Fibroblast of skin of abdomen (primary cell): ENCODE measurements around the gene CTXN1.
"Not testable (repeated sequence)": the region's sequence is repeated elsewhere in the genome, so short reads cannot be mapped to it uniquely, and the experiment has no call there.

Experiments used
- DNase-seq: peaks from one replicate; pipeline ENCODE4 v3.0.0-alpha.2; 2013

The CTXN1 gene

DNA sequence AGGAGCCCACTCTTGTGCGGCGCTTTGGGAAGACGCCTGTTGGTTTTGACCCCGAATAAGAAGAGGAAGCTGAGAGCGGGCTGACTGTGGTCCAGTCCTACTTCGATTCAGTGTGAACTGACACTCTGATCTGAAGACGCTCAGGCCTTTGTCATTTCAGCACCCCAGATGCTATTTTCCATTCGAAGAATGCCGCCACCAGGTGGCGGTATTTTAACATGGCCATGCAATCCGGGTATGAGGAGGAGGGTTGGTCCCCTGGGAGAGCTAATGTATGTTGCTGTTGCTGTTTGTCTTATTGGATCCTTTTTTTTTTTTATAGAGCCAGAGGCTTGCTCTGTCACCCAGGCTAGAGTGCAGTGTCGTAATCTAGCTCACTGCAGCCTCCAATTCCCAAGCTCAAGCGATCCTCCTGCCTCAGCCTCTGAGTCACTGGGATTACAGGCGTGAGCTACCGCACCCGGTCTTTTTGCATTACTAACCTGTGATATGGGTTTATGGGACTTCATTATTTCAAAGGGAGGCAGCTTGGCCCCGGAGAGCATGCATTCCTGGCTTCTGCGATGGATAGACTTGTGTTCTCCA, 18.3 kb upstream of the CTXN1 start:
- peak; percentile 91 for DNase-seq

DNA sequence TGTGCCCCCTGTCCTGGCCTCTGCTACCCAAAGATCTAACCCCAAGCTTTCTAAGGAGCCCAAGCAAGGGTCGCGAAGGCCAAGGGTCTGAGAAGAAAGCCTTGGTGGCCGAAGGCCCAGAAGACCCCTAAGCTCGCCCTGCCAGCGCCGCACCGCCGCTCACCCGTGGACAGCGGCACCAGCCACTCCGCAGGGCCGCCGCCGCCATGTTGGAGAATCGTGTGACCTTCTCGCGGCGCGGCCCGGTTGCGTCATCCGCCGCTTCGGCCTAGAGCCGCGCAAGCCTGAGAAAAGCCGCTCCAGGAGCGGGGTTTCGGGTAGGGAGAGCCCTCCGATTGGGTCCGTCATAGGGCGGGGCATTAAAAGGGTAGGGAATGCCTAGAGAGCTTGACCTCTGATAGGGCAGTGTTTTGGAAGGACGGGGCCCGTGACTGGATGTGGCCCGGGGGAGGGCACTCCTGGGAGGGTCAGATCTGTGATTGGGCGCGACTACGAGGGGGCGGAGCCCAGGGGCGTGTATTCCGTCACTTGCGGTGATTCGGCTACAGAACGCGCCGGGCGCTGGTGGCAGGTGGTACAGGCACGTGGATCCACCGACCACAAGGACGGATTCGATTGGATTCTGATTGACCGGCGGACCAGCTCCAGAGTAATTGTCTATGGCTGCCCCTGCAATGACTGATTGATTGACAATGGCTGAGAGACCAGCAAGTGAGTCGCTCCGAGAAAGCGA, 17.7 kb upstream of the CTXN1 start, which contains the start of gene TIMM44:
Gene TIMM44 (minus strand): TSS at position 223 of the 733 bp plus-strand sequence. CDS start 15 bp downstream, at position 208.
- peak; percentile 100 for DNase-seq

DNA sequence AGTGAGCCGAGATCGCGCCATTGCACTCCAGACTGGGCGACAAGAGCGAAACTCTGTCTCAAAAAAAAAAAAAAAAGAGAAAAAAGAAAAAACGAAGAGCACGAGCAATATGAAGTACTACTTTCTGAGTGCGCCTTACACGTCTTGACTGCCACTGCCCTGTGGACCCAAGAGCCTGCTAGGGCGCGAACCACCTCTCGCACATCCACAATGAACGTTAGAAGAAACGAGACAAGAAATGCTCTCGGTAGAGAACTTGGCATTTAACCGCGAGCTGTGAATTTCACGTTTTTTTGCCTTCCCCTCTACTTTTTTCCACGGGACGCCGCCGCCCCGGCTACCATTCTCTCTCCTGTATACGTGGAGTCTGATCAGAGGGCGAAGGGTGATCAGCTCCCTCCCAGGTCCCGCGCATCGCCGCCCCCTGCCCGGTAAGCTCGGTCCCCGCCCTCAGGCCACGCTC, 17.1 kb upstream of the CTXN1 start:
- DNase-seq, result no peak

DNA sequence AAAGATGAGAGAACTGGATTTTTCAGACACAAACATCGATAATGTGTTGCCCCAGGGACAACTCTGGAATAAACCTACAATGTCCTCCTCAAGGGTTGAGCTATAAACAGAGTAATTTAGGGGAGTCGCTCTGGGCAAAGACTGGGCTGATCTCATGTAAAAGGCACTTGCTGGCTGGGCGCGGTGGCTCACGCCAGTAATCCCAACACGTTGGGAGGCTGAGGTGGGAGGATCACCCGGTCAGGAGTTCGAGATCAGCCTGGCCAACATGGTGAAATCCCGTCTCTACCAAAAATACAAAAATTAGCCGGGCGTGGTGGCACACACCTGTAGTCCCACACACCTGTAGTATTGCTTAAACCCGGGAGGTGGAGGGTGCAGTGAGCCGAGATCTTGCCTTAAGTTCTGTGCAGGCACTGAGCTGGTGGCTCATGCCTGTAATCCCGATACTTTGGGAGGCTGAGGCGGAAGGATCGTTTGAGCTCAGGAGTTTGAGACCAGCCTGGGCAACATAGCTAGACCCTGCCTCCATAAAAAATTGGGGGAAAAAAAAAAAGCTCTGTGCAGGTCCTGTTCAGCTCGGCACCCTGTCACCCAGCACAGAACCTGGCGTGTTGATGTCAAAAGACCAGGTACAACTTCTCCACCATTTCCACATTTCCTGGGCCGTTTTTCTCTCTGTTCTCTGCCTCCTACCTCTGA, 16.1 kb upstream of the CTXN1 start:
- no peak for DNase-seq

DNA sequence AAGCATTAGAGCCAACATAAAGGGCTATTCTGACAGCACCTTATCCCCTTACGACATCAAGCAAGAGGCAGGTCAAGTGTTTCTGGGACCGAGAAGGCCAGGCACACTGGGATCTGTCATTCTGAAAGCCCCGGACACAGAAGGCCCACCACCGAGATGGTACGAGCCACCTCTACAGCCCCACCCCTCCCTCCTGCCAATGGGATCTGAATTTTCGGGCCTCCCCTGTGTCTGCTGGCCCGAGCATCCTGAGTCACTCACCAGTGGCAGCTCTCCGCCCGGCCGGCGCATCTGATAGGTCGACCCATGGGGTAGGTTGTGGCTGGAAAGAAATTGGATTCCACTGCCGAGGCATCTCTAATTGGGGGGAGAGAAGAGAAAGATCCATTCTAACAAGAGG, 14.9 kb upstream of the CTXN1 start:
- no peak for DNase-seq

DNA sequence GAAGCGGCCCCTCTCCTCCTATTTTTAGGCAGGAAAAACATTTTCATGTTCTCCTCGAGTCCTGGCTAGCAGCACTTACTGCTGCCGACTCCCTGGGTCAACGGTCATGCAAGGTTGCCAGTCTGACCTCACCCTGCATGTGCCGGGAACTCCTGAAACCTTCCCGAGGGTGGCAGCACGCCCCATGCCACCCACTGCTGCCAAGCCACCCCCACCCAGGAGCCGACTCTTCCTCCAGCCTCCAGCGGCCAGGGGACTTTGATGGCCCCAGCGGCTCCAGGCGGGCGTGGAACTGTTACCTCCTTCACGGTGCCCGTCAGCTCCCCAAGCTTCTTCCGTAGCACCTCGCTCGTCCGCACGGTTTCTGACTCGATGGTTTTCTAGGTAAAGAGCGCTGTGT, 8.8 kb upstream of the CTXN1 start:
- no peak for DNase-seq

DNA sequence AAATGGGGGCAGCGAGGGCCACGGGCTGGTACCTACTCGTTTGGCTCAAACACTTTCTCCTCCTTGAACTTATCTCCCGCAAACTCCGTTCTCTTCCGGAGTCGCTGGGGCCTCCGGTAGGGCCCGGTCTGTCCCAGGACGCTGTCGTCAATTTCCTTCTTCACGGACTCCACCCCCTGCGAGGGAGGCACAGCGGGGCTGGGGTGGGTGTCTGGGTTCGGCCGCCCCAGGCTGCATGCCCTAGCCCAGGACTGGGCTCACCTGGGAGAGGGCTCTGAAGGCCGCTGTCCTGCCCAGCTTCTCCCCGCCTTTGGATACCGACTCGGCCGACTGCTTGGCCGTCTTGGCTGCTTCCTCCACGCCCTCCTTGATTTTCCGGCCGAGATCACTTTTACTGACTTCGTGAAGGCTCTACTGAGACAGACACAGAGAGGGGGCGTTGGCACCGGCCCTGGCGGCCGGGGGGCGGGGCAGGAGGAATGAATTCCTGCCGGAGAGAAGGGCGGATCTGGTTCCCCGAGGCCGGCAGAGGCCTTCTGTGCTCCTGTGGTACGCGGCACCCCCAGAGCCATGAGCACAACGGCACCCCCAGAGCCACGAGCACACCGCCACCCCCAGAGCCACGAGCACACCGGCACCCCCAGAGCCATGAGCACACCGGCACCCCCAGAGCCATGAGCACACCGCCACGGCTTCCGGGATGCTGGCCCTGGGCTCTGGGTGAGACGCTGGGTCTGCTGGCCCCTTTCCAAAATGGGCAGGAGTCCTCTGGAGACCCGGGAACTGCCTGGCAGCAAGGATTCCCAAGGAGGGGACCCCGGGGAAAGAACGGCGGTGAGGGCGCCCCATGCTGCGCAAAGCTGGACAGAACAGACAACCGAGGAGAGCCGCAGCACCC, 8.1 kb upstream of the CTXN1 start:
- DNase-seq, result no peak

DNA sequence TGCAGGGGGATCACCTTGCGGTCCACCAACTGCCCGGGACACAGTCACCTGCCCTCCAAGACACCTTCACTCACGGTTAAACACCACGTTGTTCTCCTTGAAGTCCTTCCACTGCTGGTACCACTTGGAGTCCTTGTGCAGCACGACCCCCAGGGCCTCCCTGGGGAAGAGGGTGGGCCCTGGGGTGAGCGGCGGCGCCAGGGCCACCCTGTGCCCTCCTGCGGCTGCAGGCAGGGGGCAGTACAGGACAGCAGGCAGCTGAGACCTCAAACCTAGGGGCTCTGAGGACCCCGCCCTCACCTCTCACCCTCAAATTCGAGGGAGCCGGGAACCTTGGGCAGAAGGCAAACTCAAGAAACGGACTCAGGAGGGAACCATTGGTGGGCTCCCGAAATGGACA, 7.5 kb upstream of the CTXN1 start:
- DNase-seq, result no peak

DNA sequence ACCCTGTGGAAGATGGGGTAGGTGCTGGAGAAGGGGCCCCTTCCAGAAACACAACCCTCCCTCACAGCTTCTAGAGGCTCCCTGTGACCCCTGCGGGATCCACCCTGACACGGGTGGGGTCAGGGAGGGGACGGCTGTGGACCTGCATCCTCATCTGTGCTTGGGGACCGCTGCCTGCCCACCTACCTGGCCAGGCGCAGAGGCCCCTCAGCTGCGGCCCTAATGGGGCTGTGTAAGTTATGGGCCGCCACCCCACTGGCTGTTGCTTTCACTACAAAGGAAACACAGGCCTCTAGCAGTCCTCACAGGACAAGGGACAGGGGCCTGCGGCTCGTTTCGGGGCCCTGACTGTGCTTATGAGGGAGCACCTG, 7.0 kb upstream of the CTXN1 start:
- DNase-seq, result no peak

DNA sequence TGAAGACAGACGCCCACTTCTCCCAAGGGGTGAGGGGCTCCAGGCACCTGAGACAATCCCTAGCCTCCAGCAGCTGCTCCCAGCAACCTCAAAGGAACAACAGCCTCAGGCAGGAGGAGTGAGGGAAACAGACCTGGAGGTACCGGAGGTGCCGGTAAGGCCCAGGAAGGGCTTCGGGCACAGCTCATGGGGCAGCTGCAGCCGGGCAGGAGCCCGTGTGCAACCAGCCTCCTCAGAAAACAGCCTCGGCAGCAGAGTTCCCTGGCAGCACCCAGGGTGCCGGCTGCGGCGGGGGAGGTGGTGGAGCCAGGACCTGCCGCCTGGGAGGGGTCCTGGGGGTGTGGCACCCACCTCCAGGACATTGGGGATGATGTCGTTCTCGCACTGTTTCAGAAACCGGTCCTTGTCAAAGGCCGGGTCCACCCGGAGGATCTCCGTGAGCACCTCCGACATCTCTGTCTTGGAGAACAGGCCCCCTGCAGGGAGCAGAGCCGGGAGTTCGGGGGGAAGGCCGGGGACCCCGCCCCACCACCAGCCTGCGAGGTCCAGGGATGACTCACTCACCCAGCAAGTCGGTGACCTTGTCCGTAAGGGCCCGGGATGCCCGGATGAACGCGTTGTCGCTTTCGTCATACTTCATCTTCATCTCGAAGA, 6.5 kb upstream of the CTXN1 start:
- DNase-seq, result no peak

DNA sequence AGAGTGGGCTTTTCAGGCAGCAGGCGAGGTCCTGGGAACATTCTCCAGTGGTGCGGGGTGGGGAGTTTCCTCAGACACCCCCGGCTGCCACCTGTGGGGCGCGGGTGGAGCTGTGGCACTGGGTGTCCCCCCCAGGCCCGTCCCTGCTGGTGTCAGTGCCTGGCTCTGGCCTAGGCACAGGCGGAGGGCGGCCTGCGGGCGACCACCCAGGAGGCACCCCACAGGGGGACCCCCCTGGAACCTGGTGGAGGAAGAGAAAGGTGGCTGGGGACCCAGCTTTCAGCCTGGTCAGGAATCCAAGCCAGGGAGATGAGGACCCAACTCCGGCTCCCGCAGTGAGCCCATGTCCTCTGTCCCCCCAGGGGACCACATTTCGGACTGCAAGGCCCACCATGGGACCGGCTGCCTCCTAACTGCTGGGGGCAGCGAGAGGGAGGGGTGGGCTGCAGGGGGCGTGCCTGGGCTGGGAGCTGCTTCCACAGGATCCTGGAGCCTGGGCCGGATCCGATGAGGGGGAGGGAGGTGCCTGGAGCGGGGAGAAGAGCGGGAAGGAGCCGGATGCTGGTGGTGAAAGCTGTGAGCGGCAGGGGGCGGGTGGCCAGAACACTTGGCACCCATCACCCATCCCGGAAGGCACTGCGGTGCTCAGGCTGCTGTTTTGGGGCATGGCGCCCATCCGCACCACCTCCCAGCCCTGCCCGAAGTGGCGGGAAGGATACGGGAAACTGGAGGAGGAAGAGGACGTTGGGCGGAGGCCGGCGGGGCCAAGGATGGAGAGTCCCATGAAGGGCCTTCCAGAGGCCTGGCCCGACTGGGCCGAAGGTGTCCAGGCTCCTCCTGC, 5.5 kb upstream of the CTXN1 start:
- no peak for DNase-seq

DNA sequence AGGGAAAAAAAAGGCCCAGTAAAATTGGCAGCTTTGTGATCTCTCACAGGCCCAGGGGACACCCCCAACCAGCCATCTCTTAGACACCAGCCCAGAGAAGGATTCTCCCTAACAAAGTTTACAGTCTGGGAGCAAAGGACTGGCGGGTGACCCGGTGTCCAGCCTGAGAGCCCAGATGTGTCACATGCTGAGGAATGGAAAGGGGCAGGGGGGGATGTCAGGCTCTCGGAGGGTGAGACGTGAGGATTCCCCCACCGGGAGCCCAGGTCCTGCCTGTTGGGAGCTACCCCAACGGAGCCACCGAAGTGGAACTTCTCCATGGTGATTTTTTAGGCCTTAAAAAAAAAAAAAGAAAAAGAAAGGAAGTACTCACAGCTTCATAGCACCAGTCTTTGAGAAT, 4.8 kb upstream of the CTXN1 start:
- no peak for DNase-seq

DNA sequence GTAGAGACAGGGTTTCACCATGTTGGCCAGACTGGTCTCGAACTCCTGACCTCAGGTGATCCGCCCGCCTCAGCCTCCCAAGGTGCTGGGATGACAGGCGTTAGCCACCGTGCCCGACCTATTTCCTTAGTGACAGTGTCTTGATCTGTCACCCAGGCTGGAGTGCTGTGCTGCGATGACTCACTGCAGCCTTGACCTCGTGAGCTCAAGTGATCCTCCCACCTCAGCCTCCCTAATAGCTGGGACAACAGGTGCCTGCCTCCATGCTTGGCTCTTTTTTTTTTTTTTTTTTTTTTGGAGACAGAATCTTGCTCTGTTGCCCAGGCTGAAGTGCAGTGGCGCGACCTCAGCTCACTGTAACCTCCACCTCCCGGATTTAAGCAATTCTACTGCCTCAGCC, 4.1 kb upstream of the CTXN1 start:
- not testable (repeated sequence) for DNase-seq

DNA sequence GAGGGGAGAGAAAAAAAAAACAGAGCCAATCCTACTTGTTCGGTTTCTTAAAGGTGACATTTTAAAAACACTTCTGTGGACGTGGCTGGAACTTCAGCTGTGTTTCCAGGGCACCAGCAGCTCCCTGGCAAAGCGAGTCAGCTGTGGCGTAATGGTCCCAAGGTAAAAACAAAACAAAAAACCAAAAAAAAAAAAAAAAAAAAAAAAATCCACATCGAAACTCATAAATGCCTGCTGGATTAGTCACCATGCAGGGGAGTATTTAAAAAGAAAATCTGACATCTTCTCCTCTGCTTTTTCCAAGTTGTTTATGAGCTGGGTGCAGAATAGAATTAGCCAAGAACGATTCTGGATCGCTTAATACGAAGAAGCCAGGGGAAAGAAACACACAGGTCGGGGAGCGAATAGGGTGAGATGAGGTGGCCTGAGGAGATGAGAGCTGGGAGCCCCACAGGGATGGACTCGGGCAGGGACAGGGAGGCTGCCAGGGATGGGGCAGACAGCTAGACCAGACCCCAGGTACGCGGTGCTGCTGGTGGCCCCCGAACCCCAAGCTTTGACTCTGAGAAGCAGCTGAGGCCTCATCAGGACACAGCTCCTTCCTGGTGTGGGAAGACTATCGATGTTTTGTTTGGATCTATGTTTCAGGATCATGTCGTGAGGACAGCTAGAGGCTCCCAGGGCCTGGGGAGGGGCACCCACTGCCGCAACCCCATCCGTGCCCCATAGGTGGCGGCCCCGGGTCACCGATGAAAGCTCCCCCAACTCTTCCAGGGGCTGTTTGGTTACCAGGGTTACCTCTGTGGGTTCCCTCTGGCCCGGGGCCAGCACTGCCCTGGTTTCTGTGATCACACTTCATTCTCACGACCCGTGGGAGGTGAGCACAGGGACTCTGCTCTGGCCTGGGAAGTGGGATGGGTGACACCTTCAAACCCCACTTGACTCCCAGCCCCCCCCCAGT, 3.1 kb upstream of the CTXN1 start:
- peak; percentile 79 for DNase-seq

DNA sequence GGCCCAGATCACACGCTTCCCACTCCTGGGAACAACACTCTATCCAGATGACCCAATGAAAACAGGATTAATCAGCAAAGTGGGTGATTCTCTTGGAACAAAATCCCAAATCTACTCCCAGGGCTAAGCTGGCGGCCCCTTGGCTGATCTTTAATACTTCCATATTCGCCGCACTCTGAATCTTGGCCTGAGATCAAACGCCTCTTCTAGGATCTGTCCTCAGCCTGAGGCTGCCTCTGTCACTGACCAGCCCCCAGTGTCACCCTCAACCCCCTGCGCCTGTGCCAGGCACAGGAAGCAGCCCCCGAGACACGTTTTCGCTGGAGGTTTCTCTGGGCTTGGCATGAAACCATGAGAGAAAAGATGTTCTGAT, 2.4 kb upstream of the CTXN1 start:
- DNase-seq, result no peak

DNA sequence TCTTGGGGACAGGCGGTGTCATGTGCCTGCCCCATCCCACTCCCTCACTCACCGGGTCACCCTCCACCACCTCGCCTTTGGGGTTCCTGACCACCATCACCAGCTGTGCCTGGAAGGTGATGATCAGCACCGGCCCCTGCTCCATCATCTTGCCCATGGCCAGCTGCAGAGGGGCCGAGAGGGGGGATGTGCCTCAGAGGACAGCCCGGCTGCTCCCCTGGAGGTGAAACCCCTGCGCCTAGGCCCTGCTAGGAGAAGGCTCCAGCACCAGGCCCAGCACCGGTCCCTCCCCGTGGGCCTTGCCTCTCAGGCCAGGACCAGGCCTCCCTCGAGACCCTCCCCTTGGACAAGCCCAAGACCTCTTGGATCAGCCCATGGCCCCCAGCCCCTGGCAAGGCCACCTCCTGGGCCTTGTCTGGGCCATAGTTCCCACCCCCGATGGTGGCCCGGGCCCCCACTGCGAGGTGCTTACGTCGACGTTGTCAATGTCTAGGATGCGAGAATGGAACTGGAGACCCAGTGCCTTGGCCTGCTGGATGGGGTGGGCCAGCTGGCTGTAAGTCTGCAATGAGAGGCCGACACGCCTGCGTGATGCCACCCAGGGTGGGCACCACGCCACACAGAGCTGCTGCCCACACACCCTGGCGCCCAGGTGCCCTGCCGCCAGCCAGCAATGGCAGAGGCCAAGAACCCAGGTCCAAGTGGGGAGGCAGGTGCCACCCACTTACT, 1.8 kb upstream of the CTXN1 start:
- no peak for DNase-seq

DNA sequence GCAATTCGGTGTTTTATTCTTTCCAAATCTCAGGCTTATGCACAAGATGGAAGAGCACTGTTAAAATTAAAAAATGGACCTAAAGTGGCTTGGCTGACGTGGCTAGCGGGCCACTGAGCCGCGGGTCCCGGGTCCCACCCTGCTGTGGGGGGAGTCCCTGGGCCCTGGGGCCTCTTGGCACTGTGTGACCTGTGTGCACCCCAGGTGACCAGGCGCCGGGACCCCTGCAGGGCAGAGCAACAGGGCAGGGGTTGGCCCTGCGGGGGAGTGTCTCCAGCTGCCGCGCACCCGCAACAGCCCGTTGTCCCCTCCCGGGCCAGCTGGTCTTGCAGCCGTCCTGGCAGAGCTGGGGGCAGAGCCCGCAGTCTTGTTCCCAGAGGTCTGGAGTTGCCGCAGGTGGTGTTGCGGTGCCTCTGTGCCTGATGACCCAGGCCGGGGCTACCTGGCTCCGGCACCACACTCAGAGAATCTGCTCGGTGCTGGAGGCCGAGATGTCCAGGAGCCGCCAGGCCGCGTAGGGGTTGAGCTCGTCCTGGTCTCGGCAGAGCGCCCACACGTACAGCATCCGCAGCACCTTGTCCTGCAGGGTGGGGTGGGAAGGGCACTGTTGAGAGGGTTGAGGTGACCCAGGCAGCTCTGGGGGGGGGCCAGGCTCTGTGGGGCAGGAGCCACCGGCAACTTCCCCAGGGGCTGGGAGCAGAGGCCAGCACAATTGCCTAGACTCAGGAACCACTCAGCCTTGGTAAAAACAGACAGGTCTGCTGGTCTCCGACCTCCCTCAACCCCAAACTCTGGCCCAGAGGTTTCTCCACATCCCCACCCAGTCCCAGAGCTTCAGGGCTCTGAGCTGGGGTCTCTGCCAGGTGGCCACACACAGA, 1.0 kb upstream of the CTXN1 start:
- DNase-seq, result no peak

DNA sequence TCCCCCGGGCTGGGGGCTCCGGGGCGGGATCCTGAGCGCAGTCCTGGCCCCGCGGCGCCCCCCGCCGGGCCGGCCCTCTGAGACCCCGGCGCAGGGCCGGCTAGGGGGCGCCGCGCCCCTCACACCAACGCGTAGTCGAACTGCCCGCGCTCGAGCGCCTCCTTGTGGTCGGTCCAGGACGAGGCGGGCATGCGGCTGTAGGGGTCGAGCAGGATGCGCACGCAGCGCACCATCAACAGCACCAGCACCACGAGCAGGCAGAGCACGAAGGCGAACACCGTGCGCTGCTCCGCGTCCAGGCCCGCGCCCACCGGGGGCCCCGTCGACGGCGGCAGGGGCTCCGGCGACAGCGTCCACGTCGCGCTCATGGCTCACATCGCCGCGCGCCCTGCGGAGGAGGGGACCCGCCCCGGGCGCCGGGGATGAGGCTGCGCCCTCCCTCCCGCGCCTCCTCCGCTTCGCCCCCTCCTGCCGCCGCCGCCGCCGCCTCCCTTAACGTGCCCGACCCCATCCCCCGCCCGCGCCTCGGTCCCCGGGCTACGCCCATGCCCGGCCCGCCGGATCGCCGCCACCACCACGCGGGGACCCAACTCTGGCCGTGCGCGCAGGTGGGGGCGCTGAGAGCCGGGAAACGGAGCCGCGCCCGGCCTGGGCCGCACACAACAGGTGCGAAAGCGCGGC, 624 bp downstream of the CTXN1 start:
- DNase-seq, result peak; percentile 73
